ENCODE results near the gene EHD2.
"Not testable (repeated sequence)": the region's sequence is repeated elsewhere in the genome, so short reads cannot be mapped to it uniquely, and the experiment has no call there.

Gene EHD2

GRCh38 chr19:47749326-47749725, 36.1 kb downstream of the EHD2 start:
- DNase-seq (ENCODE audit: low read depth in 2 of 2) = no peak

GRCh38 chr19:47750752-47751151, 37.5 kb downstream of the EHD2 start:
- no peak for DNase-seq (ENCODE audit: low read depth in 2 of 2)

- DNase-seq (ENCODE audit: low read depth in 2 of 2) = no peak
Observed at GRCh38 chr19:47752440-47753211, 39.4 kb downstream of the EHD2 start.

- no peak for DNase-seq (ENCODE audit: low read depth in 2 of 2)
Observed at GRCh38 chr19:47754206-47755064, 41.2 kb downstream of the EHD2 start.

GRCh38 chr19:47755065-47755761, 42.0 kb downstream of the EHD2 start:
- no peak for DNase-seq (ENCODE audit: low read depth in 2 of 2)

GRCh38 chr19:47755762-47756626, 42.8 kb downstream of the EHD2 start:
- DNase-seq (ENCODE audit: low read depth in 2 of 2) = no peak

- no peak for DNase-seq (ENCODE audit: low read depth in 2 of 2)
Observed at GRCh38 chr19:47756627-47756929, 43.4 kb downstream of the EHD2 start.

GRCh38 chr19:47756953-47757608, 43.9 kb downstream of the EHD2 start:
- no peak for DNase-seq (ENCODE audit: low read depth in 2 of 2)

GRCh38 chr19:47757617-47758442, 44.6 kb downstream of the EHD2 start:
- DNase-seq (ENCODE audit: low read depth in 2 of 2) = no peak

GRCh38 chr19:47758443-47758804, 45.2 kb downstream of the EHD2 start:
- DNase-seq (ENCODE audit: low read depth in 2 of 2) = no peak

GRCh38 chr19:47760632-47760999, 47.4 kb downstream of the EHD2 start:
- no peak for DNase-seq (ENCODE audit: low read depth in 2 of 2)

GRCh38 chr19:47761566-47761965, 48.3 kb downstream of the EHD2 start:
- DNase-seq (ENCODE audit: low read depth in 2 of 2) = no peak

GRCh38 chr19:47762151-47762550, 48.9 kb downstream of the EHD2 start:
- no peak for DNase-seq (ENCODE audit: low read depth in 2 of 2)

- no peak for DNase-seq (ENCODE audit: low read depth in 2 of 2)
Observed at GRCh38 chr19:47762615-47763308, 49.5 kb downstream of the EHD2 start.

- DNase-seq (ENCODE audit: low read depth in 2 of 2) = not testable (repeated sequence)
Observed at GRCh38 chr19:47764705-47765104, 51.5 kb downstream of the EHD2 start.

- DNase-seq (ENCODE audit: low read depth in 2 of 2) = peak; percentile 23 to 36
Observed at GRCh38 chr19:47765523-47766358, 52.5 kb downstream of the EHD2 start.

GRCh38 chr19:47766359-47766620, 53.1 kb downstream of the EHD2 start:
- no peak for DNase-seq (ENCODE audit: low read depth in 2 of 2)

- no peak for DNase-seq (ENCODE audit: low read depth in 2 of 2)
Observed at GRCh38 chr19:47766670-47767069, 53.4 kb downstream of the EHD2 start.

- no peak for DNase-seq (ENCODE audit: low read depth in 2 of 2)
Observed at GRCh38 chr19:47767349-47767748, 54.1 kb downstream of the EHD2 start.
